ENCODE data around the gene MAMLD1.

The MAMLD1 gene

GRCh38 chrX:150475461-150475860 lies 112.3 kb downstream of the MAMLD1 start:
- peaks cover 8% of the 10 kb centered on the region; the same call in 1 of the 2 replicates for H3K27me3 ChIP-seq (ENCODE audit: control insufficient read depth, insufficient read depth, low read length)
- no peak overlapping the region for H3K9ac ChIP-seq (ENCODE audit: low read length)
- H3K4me3 ChIP-seq (ENCODE audit: low read depth, low read length): no peak overlapping the region
- 0 out of 2 replicates have a peak, but pooled peaks cover 4% of the 10 kb centered on the region for H3K4me1 ChIP-seq (ENCODE audit: control insufficient read depth, insufficient read depth, low read length)
- H3K27ac ChIP-seq (ENCODE audit: low read depth, low read length): no peak overlapping the region
- no peaks in the 10 kb centered on the region for H3K9me3 ChIP-seq (ENCODE audit: control insufficient read depth, insufficient read depth, low read depth, low read length)
- H3K36me3 ChIP-seq (ENCODE audit: control insufficient read depth, insufficient read depth, low read length): no peaks in the 10 kb centered on the region

GRCh38 chrX:150476164-150476699 lies 113.1 kb downstream of the MAMLD1 start:
- Histone ChIP-seq H3K9ac (ENCODE audit: low read length) (no peak overlapping the region), H3K27ac (ENCODE audit: low read depth, low read length) (no peak overlapping the region), H3K4me3 (ENCODE audit: low read depth, low read length) (no peak overlapping the region), H3K27me3 (ENCODE audit: control insufficient read depth, insufficient read depth, low read length) (peaks cover 8% of the 10 kb centered on the region; the same call in 1 of the 2 replicates), H3K36me3 (ENCODE audit: control insufficient read depth, insufficient read depth, low read length) (no peaks in the 10 kb centered on the region), H3K4me1 (ENCODE audit: control insufficient read depth, insufficient read depth, low read length) (0 out of 2 replicates have a peak, but pooled peaks cover 4% of the 10 kb centered on the region), H3K9me3 (ENCODE audit: control insufficient read depth, insufficient read depth, low read depth, low read length) (no peaks in the 10 kb centered on the region)

- 0 out of 2 replicates have a peak, but pooled peaks cover 4% of the 10 kb centered on the region for H3K4me1 ChIP-seq (ENCODE audit: control insufficient read depth, insufficient read depth, low read length)
- H3K27me3 ChIP-seq (ENCODE audit: control insufficient read depth, insufficient read depth, low read length): no peaks in the 10 kb centered on the region
- no peaks in the 10 kb centered on the region for H3K36me3 ChIP-seq (ENCODE audit: control insufficient read depth, insufficient read depth, low read length)
- no peaks in the 10 kb centered on the region for H3K9me3 ChIP-seq (ENCODE audit: control insufficient read depth, insufficient read depth, low read depth, low read length)
- no peak overlapping the region for H3K27ac ChIP-seq (ENCODE audit: low read depth, low read length)
- H3K4me3 ChIP-seq (ENCODE audit: low read depth, low read length): no peak overlapping the region
- no peak overlapping the region for H3K9ac ChIP-seq (ENCODE audit: low read length)
Measured at GRCh38 chrX:150477371-150477770, 114.3 kb downstream of the MAMLD1 start.

GRCh38 chrX:150478496-150479492 lies 115.7 kb downstream of the MAMLD1 start:
- Histone ChIP-seq H3K4me1 (ENCODE audit: control insufficient read depth, insufficient read depth, low read length) (peaks cover 8% of the 10 kb centered on the region; the same call in 1 of the 2 replicates), H3K4me3 (ENCODE audit: low read depth, low read length) (no peak overlapping the region), H3K36me3 (ENCODE audit: control insufficient read depth, insufficient read depth, low read length) (no peaks in the 10 kb centered on the region), H3K27me3 (ENCODE audit: control insufficient read depth, insufficient read depth, low read length) (no peaks in the 10 kb centered on the region), H3K9me3 (ENCODE audit: control insufficient read depth, insufficient read depth, low read depth, low read length) (no peaks in the 10 kb centered on the region), H3K27ac (ENCODE audit: low read depth, low read length) (no peak overlapping the region), H3K9ac (ENCODE audit: low read length) (no peak overlapping the region)

- H3K27ac ChIP-seq (ENCODE audit: low read depth, low read length): no peak overlapping the region
- H3K4me1 ChIP-seq (ENCODE audit: control insufficient read depth, insufficient read depth, low read length): peaks cover 4% of the 10 kb centered on the region; the same call in 1 of the 2 replicates
- H3K9me3 ChIP-seq (ENCODE audit: control insufficient read depth, insufficient read depth, low read depth, low read length): no peaks in the 10 kb centered on the region
- no peaks in the 10 kb centered on the region for H3K36me3 ChIP-seq (ENCODE audit: control insufficient read depth, insufficient read depth, low read length)
- H3K27me3 ChIP-seq (ENCODE audit: control insufficient read depth, insufficient read depth, low read length): no peaks in the 10 kb centered on the region
- no peak overlapping the region for H3K9ac ChIP-seq (ENCODE audit: low read length)
- no peak overlapping the region for H3K4me3 ChIP-seq (ENCODE audit: low read depth, low read length)
Measured at GRCh38 chrX:150482537-150483206, 119.6 kb downstream of the MAMLD1 start.

- Histone ChIP-seq H3K4me1 (ENCODE audit: control insufficient read depth, insufficient read depth, low read length) (peaks cover 4% of the 10 kb centered on the region; the same call in 1 of the 2 replicates), H3K27me3 (ENCODE audit: control insufficient read depth, insufficient read depth, low read length) (no peaks in the 10 kb centered on the region), H3K27ac (ENCODE audit: low read depth, low read length) (no peak overlapping the region), H3K9me3 (ENCODE audit: control insufficient read depth, insufficient read depth, low read depth, low read length) (no peaks in the 10 kb centered on the region), H3K9ac (ENCODE audit: low read length) (no peak overlapping the region), H3K36me3 (ENCODE audit: control insufficient read depth, insufficient read depth, low read length) (no peaks in the 10 kb centered on the region), H3K4me3 (ENCODE audit: low read depth, low read length) (no peak overlapping the region)
Measured at GRCh38 chrX:150483356-150483985, 120.4 kb downstream of the MAMLD1 start.

GRCh38 chrX:150486011-150486410 lies 122.9 kb downstream of the MAMLD1 start:
- peaks cover 8% of the 10 kb centered on the region; the same call in 1 of the 2 replicates for H3K4me1 ChIP-seq (ENCODE audit: control insufficient read depth, insufficient read depth, low read length)
- H3K9me3 ChIP-seq (ENCODE audit: control insufficient read depth, insufficient read depth, low read depth, low read length): no peaks in the 10 kb centered on the region; the same call in 1 of the 2 replicates
- no peak overlapping the region for H3K27ac ChIP-seq (ENCODE audit: low read depth, low read length)

GRCh38 chrX:150487369-150488094 lies 124.4 kb downstream of the MAMLD1 start:
- Histone ChIP-seq H3K4me3 (ENCODE audit: low read depth, low read length) (no peak overlapping the region), H3K9me3 (ENCODE audit: control insufficient read depth, insufficient read depth, low read depth, low read length) (no peaks in the 10 kb centered on the region; the same call in 1 of the 2 replicates), H3K4me1 (ENCODE audit: control insufficient read depth, insufficient read depth, low read length) (peaks cover 8% of the 10 kb centered on the region; the same call in 1 of the 2 replicates), H3K9ac (ENCODE audit: low read length) (no peak overlapping the region), H3K36me3 (ENCODE audit: control insufficient read depth, insufficient read depth, low read length) (no peaks in the 10 kb centered on the region), H3K27ac (ENCODE audit: low read depth, low read length) (no peak overlapping the region), H3K27me3 (ENCODE audit: control insufficient read depth, insufficient read depth, low read length) (no peaks in the 10 kb centered on the region)

More at GRCh38 chrX:150486011-150486410, 122.9 kb downstream of the MAMLD1 start:
- no peaks in the 10 kb centered on the region for H3K36me3 ChIP-seq (ENCODE audit: control insufficient read depth, insufficient read depth, low read length)
- no peaks in the 10 kb centered on the region for H3K27me3 ChIP-seq (ENCODE audit: control insufficient read depth, insufficient read depth, low read length)
- no peak overlapping the region for H3K4me3 ChIP-seq (ENCODE audit: low read depth, low read length)
- H3K9ac ChIP-seq (ENCODE audit: low read length): no peak overlapping the region

GRCh38 chrX:150489359-150490015 lies 126.4 kb downstream of the MAMLD1 start:
- Histone ChIP-seq H3K27me3 (ENCODE audit: control insufficient read depth, insufficient read depth, low read length) (no peaks in the 10 kb centered on the region), H3K36me3 (ENCODE audit: control insufficient read depth, insufficient read depth, low read length) (no peaks in the 10 kb centered on the region), H3K9ac (ENCODE audit: low read length) (no peak overlapping the region), H3K27ac (ENCODE audit: low read depth, low read length) (no peak overlapping the region), H3K4me1 (ENCODE audit: control insufficient read depth, insufficient read depth, low read length) (peaks cover 4% of the 10 kb centered on the region; the same call in 1 of the 2 replicates), H3K4me3 (ENCODE audit: low read depth, low read length) (no peak overlapping the region), H3K9me3 (ENCODE audit: control insufficient read depth, insufficient read depth, low read depth, low read length) (no peaks in the 10 kb centered on the region; the same call in 1 of the 2 replicates)

All from HUES6 (cell line).